Activated naive CD4-positive, alpha-beta T cell (primary cell): Measurements from ENCODE around the gene VAV2.
A peak's percentile ranks its signal among the peaks of the same experiment; 100 is the strongest.
"Not testable (repeated sequence)": the region's sequence is repeated elsewhere in the genome, so short reads cannot be mapped to it uniquely, and the experiment has no call there.

ENCODE experiments used
- DNase-seq, 4 experiments: peaks; one replicate each; lab custom pipeline; 2025; lab: John Stamatoyannopoulos, UW

Gene VAV2

DNA sequence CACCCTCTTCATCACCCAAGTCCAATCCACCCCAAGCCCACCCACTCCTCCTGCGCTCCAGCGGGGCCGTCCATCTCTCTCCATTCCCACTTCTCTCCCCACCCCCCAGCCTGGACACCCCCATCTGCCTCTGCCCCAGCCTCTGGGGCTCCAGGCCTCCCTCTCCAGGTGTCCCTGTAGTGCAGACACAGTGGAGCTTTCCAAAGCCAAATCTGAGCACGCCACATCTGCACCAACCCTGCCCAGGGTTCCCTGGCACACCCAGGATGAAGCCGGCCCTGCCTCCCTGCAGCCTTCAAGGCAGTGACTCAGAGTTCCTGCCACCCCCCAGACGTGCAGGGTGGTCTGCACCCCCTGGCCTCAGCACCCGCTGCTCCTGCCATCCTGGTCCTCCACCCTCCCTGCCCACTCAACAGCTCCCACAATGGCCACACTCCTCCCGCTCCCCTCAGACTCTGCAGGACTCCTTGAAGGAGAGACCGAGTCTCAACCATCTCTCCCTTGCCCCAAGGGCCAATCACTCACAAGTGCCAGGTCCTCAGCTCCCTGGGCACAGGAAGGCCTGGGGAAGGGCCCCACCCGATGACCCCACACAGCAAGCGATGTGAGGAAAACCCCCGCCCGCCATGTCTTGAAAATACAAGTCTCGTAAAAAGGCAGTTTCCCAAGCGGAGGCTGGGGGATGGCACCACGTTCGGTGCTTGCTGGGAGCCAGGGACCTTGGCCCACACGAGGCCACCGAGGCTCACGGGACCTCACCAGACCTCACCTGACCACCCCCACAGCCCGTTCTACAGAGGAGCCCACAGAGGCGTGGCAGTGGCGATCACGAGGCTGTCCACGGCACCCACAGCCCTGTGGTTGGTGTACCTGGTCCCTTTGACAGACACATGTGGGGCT, 22.2 kb downstream of the VAV2 start:
- no peak for DNase-seq

GRCh38 chr9:133968966-133969617, 23.0 kb downstream of the VAV2 start:
- no peak for DNase-seq

DNA sequence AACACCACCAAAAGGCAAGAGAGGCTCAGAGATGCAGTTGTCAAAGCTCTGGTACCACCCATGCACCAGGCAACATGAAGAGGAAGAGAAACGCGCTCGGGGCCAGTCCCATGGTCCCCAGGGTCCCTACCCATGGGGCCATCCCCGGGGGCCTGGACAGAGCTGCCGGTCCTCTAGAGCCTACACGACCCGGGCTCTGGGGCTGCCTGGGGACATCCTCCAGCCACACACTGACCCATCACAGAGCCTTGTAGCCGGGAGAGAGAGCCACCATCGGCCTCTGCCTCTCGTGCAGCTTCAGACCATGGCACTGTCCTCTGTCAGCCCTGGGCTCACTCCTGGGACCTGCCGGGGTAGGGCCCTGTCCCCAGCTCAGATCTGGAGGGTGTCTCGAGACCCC, 23.7 kb downstream of the VAV2 start:
- no peak for DNase-seq

DNA sequence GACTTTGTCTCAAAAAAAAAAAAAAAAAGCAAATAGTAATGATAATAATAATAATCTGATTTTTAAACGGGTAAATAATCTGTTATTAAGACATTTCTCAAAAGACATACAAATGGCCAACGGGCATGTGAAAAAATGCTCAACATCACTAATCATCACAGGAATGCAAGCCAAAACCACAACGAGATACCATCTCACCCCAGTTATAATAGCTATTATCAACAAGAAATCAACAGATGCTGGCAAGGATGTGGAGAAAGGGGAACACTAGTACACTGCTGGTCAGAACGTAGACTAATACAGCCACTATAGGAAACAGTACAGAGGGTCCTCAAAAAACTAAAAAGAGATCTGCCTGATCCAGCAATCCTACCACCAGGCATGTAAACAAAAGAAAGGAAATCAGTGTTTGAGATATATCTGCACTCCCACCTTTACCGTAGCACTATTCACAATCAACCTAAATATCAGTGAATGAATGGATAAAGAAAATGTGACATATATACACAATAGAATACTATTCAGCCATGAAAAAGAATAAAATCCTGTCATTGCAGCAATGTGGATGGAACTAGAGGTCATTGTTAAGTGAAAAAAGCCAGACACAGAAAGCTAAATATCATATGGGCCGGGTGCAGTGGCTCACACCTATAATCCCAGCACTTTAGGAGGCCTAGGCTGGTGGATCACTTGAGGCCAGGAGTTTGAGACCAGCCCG, 24.9 kb downstream of the VAV2 start:
- no peak for DNase-seq

DNA sequence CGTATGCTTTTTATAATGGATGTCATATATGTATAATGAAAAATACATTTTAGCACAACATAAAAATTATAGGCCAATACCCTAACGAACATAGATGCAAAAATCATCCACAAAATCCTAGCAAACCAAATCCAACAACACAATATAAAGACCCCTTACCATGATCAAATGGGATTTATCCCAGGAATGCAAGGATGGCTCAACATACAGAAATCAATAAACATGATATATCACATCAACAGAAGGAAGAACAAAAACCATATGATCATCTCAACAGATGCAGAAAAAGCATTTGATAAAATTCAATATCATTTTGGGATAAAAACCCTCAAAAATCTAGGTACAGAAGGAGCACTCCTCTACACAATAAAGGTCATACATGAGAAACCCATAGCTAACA, 27.7 kb downstream of the VAV2 start:
- DNase-seq: no peak

DNA sequence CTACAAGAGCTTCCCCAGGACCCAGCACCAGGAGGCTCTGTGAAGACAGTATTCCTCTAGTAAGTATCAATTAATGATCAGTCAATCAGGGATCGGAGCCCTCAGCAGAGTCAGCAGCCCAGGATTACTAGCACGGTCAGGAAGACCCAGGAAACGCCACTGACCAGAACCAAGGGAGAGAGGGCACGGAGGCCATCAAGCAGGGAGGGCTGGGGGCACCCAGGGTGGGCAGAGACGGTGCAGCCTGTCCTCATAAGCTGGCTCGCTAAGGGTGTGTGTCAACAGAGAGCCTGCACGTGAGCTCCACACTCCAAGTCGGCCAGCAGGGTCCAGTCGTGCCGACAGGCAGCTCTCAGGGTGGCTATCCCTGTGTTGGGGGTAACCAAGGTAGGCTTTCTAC, 29.0 kb downstream of the VAV2 start:
- no peak for DNase-seq

- no peak for DNase-seq
These were observed 29.8 kb downstream of the VAV2 start for GRCh38 chr9:133962341-133962740.

- DNase-seq: no peak
These were observed 30.6 kb downstream of the VAV2 start for GRCh38 chr9:133961226-133962165.

- DNase-seq: no peak
These were observed 31.5 kb downstream of the VAV2 start for GRCh38 chr9:133960568-133961129.

DNA sequence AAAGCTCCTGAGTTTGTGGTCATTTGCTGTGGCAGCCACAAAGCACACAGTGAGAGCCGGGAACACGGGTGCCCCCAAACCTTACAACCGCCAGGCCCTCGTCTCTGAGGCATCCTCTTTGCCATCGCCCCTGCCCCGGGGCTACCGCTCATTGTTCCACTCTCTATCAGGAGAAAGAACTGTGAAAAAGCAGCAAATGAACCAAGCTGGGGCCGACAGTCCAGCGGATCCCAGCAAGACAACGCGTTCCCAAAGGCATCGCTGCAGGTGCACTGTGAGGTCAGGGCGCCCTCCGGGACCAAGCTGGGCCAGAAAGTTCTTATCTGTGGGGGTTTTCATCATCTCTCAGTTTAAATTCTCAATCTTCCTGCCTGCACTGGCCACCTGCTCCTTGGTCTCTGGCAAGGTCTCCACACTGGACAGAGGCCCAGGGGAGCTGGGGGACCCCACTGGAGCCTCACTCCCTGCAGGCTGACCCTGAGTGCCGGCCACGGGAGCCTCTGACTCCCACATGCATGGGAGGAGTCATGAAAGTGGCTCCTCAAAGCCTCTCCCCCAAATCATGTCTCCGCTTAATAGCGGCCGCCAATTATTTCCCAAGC, 32.1 kb downstream of the VAV2 start:
- DNase-seq: no peak

GRCh38 chr9:133959171-133959570, 33.0 kb downstream of the VAV2 start:
- DNase-seq: no peak

DNA sequence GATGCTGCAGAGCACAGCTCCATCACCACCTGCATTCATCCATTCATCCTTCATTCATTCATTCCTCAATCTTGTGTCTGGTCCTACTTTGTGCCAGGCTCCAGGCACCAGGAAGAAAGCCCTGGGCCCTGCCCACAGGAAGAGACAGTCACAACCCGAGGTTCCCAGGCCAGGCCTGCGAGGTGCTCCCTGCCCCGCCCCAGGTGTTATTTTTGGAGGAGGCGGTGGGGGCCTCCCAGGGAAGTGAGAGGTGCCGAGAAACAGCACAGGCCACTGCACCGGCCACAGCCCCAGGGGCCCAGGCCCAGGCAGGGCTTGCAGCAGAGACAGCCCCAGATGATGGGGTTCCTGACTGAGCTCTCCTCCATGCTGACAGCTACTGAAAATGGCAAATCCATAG, 33.4 kb downstream of the VAV2 start:
- no peak for DNase-seq

- DNase-seq: not testable (repeated sequence)
These were observed 34.4 kb downstream of the VAV2 start for GRCh38 chr9:133957772-133958171.

DNA sequence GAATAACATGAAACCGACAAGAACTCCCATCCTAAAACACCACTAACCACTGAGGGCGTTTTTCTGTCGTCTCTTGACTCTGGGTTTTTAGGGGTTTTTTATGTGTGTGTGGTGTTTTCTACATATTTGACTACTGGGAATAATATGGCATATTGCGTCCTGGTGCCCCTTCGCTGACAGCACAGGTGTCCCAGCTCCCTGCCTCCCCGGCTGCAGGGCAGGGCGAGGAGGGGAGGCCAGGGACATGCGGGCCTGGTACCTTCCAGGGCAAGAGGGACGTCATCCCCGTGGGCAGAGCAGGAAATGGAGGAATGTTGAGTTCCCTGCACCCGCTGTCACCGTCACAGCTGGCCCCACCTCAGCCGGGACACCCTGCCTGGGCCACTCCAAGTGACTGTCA, 34.8 kb downstream of the VAV2 start:
- no peak for DNase-seq

- no peak for DNase-seq
These were observed 35.5 kb downstream of the VAV2 start for GRCh38 chr9:133956520-133957076.

DNA sequence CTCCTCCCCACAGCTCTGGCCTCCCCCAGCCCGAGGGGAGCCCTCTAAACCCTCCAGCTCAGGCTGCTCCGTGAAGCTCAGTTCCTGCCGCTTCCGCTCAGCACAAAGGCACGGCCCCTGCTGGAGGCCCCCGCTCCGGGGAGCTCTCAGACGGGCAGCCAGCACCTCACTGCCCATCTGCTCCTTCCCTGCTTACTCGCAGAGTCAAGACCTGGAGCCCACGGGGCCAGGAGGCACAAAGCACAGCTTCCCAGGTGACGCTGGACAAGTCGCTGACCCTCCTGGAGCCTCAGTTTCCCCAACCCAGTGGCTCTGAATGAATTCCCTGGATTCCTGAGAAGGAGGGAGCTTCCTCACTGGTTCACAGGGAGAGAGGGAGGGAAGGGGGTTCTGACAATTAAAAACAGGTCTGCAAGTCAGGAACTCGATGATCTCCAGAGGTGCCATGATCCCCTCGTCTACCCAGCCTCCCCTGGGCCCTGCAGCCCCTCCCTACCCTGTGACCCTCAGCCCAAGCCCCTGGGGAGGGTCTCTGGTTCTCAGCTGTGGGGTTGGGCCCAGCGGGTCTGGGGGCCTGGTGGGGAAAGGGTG, 36.2 kb downstream of the VAV2 start:
- DNase-seq: peak in 1 of 4 experiments; percentile 22

GRCh38 chr9:133954862-133955529, 37.1 kb downstream of the VAV2 start:
- DNase-seq: peak in 1 of 4 experiments; percentile 9

DNA sequence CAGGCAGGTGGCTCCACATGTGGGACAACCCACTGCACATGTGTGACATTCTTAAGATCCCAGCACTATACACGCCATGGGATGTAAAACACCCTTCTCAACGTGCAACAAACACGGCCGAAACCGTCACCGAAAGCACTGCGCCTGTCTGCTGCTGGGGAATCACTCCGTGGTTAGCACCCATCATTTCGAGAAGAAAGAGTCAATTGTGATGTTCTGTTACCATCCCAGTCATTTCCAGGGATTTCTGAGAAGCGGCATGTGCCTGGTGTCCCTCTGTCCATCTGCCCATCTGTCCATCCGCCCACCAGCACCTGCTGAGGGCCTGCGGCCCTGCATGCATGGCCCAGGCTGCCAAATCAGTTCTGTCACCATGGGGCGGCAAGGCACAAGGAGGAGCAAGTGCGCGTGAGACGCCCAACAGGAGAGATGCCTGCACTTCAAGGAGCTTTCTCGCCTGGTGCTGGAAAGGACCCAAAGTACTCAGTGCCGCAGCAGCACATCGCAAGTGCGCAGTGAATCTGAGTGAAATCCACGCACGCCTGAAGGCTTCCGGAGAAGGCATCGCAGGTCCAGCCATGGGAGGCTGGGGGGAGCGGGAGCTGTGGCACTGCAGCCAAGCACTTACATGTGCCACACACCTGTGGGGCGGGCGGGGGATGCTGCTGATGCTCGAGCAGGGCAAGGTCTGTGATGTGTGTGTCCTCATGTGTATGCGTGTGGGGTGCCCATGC, 38.0 kb downstream of the VAV2 start:
- no peak for DNase-seq

DNA sequence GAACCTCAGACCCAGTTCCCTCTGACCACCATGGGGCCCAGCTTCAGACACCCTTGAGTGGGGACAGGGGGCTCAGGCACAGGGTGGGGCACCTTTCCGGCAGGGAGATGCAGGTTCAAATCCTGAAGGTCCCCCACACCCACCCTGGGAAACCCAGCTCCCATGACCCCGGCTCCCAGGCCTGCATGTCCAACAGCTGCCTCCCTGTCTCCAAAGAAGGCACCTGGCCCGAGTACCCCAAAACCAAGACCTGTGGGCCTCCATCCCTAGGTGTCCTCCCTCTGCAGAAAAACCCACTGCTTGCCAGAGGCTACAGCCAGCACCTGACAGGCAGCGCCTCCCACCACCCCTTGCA, 38.5 kb downstream of the VAV2 start:
- DNase-seq: no peak
